ENCODE data around the gene NRDC.

NRDC gene

GRCh38 chr1:51919684-51920083 lies 41.2 kb upstream of the NRDC start:
- TF ChIP-seq, protein P1, sequence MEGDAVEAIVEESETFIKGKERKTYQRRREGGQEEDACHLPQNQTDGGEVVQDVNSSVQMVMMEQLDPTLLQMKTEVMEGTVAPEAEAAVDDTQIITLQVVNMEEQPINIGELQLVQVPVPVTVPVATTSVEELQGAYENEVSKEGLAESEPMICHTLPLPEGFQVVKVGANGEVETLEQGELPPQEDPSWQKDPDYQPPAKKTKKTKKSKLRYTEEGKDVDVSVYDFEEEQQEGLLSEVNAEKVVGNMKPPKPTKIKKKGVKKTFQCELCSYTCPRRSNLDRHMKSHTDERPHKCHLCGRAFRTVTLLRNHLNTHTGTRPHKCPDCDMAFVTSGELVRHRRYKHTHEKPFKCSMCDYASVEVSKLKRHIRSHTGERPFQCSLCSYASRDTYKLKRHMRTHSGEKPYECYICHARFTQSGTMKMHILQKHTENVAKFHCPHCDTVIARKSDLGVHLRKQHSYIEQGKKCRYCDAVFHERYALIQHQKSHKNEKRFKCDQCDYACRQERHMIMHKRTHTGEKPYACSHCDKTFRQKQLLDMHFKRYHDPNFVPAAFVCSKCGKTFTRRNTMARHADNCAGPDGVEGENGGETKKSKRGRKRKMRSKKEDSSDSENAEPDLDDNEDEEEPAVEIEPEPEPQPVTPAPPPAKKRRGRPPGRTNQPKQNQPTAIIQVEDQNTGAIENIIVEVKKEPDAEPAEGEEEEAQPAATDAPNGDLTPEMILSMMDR (conservative IDR thresholded peaks at IDR 0.05) = no peak

GRCh38 chr1:51916587-51917405 lies 38.3 kb upstream of the NRDC start:
- no peak overlapping the region for H3K27ac ChIP-seq
- TF ChIP-seq, protein P1 (conservative IDR thresholded peaks at IDR 0.05) = no peak

More at GRCh38 chr1:51919684-51920083, 41.2 kb upstream of the NRDC start:
- H3K27ac ChIP-seq = no peak overlapping the region

DNA sequence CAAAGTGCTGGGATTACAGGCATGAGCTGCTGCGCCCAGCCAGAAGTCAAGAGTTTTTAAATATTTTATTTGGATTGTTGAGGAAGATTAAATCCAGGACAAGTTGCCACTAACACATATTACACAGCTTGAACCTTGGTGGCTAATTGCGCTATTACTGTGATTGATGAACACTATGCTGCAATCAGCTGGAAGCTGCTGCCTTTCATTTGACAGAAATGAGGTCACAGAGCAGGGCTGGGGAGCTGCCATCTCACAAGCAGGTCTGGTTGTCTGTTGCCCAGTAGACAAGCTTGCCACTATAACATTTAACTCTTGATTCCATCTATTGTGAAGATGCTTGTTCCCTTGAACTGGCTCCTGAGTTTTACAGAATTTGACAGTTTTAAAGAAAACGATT lies 37.4 kb upstream of the NRDC start:
- TF ChIP-seq, protein P1 (conservative IDR thresholded peaks at IDR 0.05) = no peak
- H3K27ac ChIP-seq = no peak overlapping the region

- TF ChIP-seq, protein P1 (conservative IDR thresholded peaks at IDR 0.05) = no peak
- H3K27ac ChIP-seq = no peak overlapping the region
These were observed 34.4 kb upstream of the NRDC start for GRCh38 chr1:51912881-51913280.

GRCh38 chr1:51910221-51911000 lies 31.9 kb upstream of the NRDC start:
- no peak overlapping the region for H3K27ac ChIP-seq
- TF ChIP-seq, protein P1 (conservative IDR thresholded peaks at IDR 0.05) = no peak

GRCh38 chr1:51908499-51908898 lies 30.0 kb upstream of the NRDC start:
- H3K27ac ChIP-seq = no peak overlapping the region
- TF ChIP-seq, protein P1 (conservative IDR thresholded peaks at IDR 0.05) = no peak

DNA sequence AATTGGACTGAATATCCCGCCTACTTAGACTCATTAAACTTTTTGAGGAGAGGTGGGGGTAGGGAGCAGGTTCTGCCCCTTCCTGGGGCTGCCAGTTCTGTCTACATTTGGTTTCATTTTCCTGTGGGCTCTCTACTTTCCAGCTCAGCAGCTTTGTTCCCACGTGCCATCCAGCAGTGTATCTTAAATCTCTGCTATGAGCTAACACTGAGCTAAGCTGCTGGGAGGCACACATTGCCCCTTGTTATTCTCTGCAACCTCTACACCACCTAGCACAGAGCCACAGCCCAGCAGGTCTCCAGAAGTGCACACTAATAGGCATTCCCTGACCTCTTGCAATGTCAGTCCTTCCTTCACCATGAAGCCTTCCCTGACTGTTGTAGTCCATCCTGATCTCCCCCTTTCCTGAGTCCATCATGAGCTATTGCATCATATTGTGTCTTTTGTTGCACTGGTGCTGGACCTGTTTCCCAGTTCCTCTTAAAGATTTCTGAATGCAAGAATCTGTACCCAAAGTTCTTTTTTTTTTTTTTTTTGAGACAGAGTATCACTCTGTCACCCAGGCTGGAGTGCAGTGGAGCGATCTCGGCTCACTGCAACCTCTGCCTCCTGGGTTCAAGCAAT lies 28.7 kb upstream of the NRDC start:
- peak overlapping the region; percentile 44 for H3K27ac ChIP-seq
- TF ChIP-seq, protein P1 (conservative IDR thresholded peaks at IDR 0.05) = no peak

Measured in VCaP (cell line).